GM04504 (cell line): Measurements from ENCODE around the gene DPP4.
"Not testable (repeated sequence)": the region's sequence is repeated elsewhere in the genome, so short reads cannot be mapped to it uniquely, and the experiment has no call there.

Experiments used
- DNase-seq: peaks from one replicate; pipeline ENCODE4 v3.0.0-alpha.2; 2012; ENCODE audit warnings: low read depth

DPP4 gene

GRCh38 chr2:162058973-162059668, 14.9 kb downstream of the DPP4 start:
- DNase-seq, result no peak

GRCh38 chr2:162057426-162057825, 16.6 kb downstream of the DPP4 start:
- DNase-seq, result no peak

GRCh38 chr2:162056796-162057399, 17.1 kb downstream of the DPP4 start:
- DNase-seq, result no peak

- no peak for DNase-seq
Measured at GRCh38 chr2:162053808-162054155, 20.2 kb downstream of the DPP4 start.

GRCh38 chr2:162053066-162053807, 20.8 kb downstream of the DPP4 start:
- DNase-seq, result no peak

GRCh38 chr2:162050513-162050961, 23.5 kb downstream of the DPP4 start:
- no peak for DNase-seq

- not testable (repeated sequence) for DNase-seq
Measured at GRCh38 chr2:162049089-162049488, 24.9 kb downstream of the DPP4 start.

GRCh38 chr2:162044586-162044985, 29.4 kb downstream of the DPP4 start:
- no peak for DNase-seq

- no peak for DNase-seq
Measured at GRCh38 chr2:162043132-162043531, 30.9 kb downstream of the DPP4 start.

- no peak for DNase-seq
Measured at GRCh38 chr2:162041485-162041884, 32.5 kb downstream of the DPP4 start.

GRCh38 chr2:162038725-162039124, 35.3 kb downstream of the DPP4 start:
- no peak for DNase-seq

GRCh38 chr2:162037886-162038285, 36.1 kb downstream of the DPP4 start:
- no peak for DNase-seq

- no peak for DNase-seq
Measured at GRCh38 chr2:162037028-162037795, 36.8 kb downstream of the DPP4 start.

GRCh38 chr2:162035981-162036380, 38.0 kb downstream of the DPP4 start:
- no peak for DNase-seq

GRCh38 chr2:162030363-162031190, 43.4 kb downstream of the DPP4 start:
- no peak for DNase-seq

- peak; percentile 30 for DNase-seq
Measured at GRCh38 chr2:162029287-162029901, 44.6 kb downstream of the DPP4 start.

- no peak for DNase-seq
Measured at GRCh38 chr2:162028511-162028910, 45.5 kb downstream of the DPP4 start.

GRCh38 chr2:162025121-162025911, 48.7 kb downstream of the DPP4 start:
- DNase-seq, result peak; percentile 70

- DNase-seq, result no peak
Measured at GRCh38 chr2:162022290-162022945, 51.6 kb downstream of the DPP4 start.
